HepG2 (cell line): Measurements from ENCODE around the gene CCDC116. TPM values are rescaled to one million over a fixed set of nuclear protein-coding genes. Genes with fewer than 3 reads are reported as not detected.

Source experiments
- CTCF ChIP-seq: sonication (generic); formaldehyde crosslinking; IDR thresholded peaks from 2 replicates; pipeline ENCODE4 v1.5.0; 2020; ENCODE audit warnings: mild to moderate bottlenecking, missing genetic modification reagents, moderate library complexity
- HNF4A ChIP-seq: sonication (generic); formaldehyde crosslinking; IDR thresholded peaks from 2 replicates; pipeline ENCODE4 v1.4.0; 2020; ENCODE audit warnings: missing genetic modification reagents
- HOXA3 ChIP-seq: sonication (generic); formaldehyde crosslinking; IDR thresholded peaks from 2 replicates; pipeline ENCODE4 v1.5.0; 2020; ENCODE audit warnings: missing genetic modification reagents
- KDM5B ChIP-seq: sonication (generic); formaldehyde crosslinking; IDR thresholded peaks from 2 replicates; pipeline ENCODE4 v1.4.0; 2020; ENCODE audit warnings: missing genetic modification reagents, mild to moderate bottlenecking, borderline replicate concordance
- PHF21A ChIP-seq: sonication (generic); formaldehyde crosslinking; IDR thresholded peaks from 2 replicates; pipeline ENCODE4 v1.5.0; 2020; ENCODE audit warnings: mild to moderate bottlenecking, missing genetic modification reagents
- RAD21 ChIP-seq: fragments of 450-650 bp; formaldehyde crosslinking; IDR thresholded peaks from 2 replicates; pipeline ENCODE4 v1.5.0; 2020; ENCODE audit warnings: mild to moderate bottlenecking
- RCOR2 ChIP-seq: IDR thresholded peaks from 2 replicates; pipeline ENCODE4 v1.6.1; 2016; ENCODE audit warnings: missing biosample characterization, missing genetic modification reagents
- SIN3B ChIP-seq: fragments of 150-350 bp; IDR thresholded peaks from 2 replicates; pipeline ENCODE4 v1.6.1; 2014; ENCODE audit warnings: low read length
- STAG1 ChIP-seq: sonication (generic); formaldehyde crosslinking; IDR thresholded peaks from 2 replicates; pipeline ENCODE4 v1.4.0; 2020; ENCODE audit warnings: missing genetic modification reagents
- XRCC5 ChIP-seq: fragments of 200-400 bp; formaldehyde crosslinking; optimal IDR thresholded peaks from 2 replicates; pipeline ENCODE3; 2017; ENCODE audit warnings: mild to moderate bottlenecking, low read length
- YY1 ChIP-seq: IDR thresholded peaks from 2 replicates; pipeline ENCODE4 v1.6.1; 2011; ENCODE audit warnings: low read length, low read depth, moderate library complexity, mild to moderate bottlenecking; ENCODE audit not compliant: insufficient read depth, insufficient replicate concordance
- ZNF124 ChIP-seq: sonication (generic); formaldehyde crosslinking; IDR thresholded peaks from 2 replicates; pipeline ENCODE4 v1.4.0; 2020; ENCODE audit warnings: missing genetic modification reagents
- ZNF776 ChIP-seq: sonication (generic); formaldehyde crosslinking; IDR thresholded peaks from 2 replicates; pipeline ENCODE4 v1.4.0; 2020; ENCODE audit warnings: mild to moderate bottlenecking, missing genetic modification reagents
- polyA plus RNA-seq, 8 experiments: library from polyadenylated mRNA; depleted of rRNA in 3 of 8; stranded (reverse) in 7 of 8; unstranded in 1 of 8; fragments of >200 nt; fragmentation: Illumina TruSeq in 4 of 8; extraction: Trizol in 4 of 8; gene quantifications; 2 replicates each; pipeline versions ENCODE4 v1.2.1 to v1.2.3, GENCODE V29; 2011 to 2016; ENCODE audit warnings: low read depth in 4 of 8, missing spikeins in 1 of 8, mixed read lengths in 1 of 8; ENCODE audit not compliant: insufficient read depth in 1 of 8
- total RNA-seq, 5 experiments: library from RNA; depleted of rRNA; stranded (reverse); fragments of >200 nt; fragmentation: Illumina TruSeq; extraction: Trizol; gene quantifications; 2 replicates each; pipeline ENCODE4 v1.2.3, GENCODE V29; 2016; ENCODE audit warnings: low read depth in 1 of 5
- TF ChIP-seq, protein P1 (sequence below): sonication (generic); formaldehyde crosslinking; IDR thresholded peaks from 2 replicates; pipeline ENCODE4 v1.4.0; 2020; ENCODE audit warnings: mild to moderate bottlenecking, missing genetic modification reagents
- TF ChIP-seq, protein P2 (sequence below): IDR thresholded peaks from 2 replicates; pipeline ENCODE4 v1.6.1; 2016; ENCODE audit warnings: low read depth, control low read depth

The CCDC116 gene
- total and polyA plus RNA-seq, 2 of the 13 experiments (the other 11 are each of a cell fraction or from before 2014, with no cell fraction given) = 0.15 to 0.33 TPM

- TF ChIP-seq CTCF (CRISPR knock-in tag) (peak; percentile 82), STAG1 (CRISPR knock-in tag) (peak; percentile 71), RAD21 (CRISPR knock-in tag) (0 out of 2 replicates have a peak, but pooled peaks have one; percentile 9), HOXA3 (CRISPR knock-in tag) (0 out of 2 replicates have a peak, but pooled peaks have one; percentile 0), ZNF124 (CRISPR knock-in tag) (no peak), XRCC5 (peak; percentile 20), YY1 (peak; percentile 37), HNF4A (CRISPR knock-in tag) (no peak; the same call in 1 of the 2 replicates), RCOR2 (no peak), PHF21A (CRISPR knock-in tag) (peak; percentile 47; the same call in 1 of the 2 replicates), KDM5B (CRISPR knock-in tag) (no peak), ZNF776 (no peak), SIN3B (0 out of 2 replicates have a peak, but pooled peaks have one; percentile 36)
- TF ChIP-seq, protein P1, sequence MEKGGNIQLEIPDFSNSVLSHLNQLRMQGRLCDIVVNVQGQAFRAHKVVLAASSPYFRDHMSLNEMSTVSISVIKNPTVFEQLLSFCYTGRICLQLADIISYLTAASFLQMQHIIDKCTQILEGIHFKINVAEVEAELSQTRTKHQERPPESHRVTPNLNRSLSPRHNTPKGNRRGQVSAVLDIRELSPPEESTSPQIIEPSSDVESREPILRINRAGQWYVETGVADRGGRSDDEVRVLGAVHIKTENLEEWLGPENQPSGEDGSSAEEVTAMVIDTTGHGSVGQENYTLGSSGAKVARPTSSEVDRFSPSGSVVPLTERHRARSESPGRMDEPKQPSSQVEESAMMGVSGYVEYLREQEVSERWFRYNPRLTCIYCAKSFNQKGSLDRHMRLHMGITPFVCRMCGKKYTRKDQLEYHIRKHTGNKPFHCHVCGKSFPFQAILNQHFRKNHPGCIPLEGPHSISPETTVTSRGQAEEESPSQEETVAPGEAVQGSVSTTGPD = 0 out of 2 replicates have a peak, but pooled peaks have one; percentile 28
- TF ChIP-seq, protein P2, sequence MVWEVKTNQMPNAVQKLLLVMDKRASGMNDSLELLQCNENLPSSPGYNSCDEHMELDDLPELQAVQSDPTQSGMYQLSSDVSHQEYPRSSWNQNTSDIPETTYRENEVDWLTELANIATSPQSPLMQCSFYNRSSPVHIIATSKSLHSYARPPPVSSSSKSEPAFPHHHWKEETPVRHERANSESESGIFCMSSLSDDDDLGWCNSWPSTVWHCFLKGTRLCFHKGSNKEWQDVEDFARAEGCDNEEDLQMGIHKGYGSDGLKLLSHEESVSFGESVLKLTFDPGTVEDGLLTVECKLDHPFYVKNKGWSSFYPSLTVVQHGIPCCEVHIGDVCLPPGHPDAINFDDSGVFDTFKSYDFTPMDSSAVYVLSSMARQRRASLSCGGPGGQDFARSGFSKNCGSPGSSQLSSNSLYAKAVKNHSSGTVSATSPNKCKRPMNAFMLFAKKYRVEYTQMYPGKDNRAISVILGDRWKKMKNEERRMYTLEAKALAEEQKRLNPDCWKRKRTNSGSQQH (CRISPR knock-in tag) = peak; percentile 40; the same call in 1 of the 2 replicates
Observed at GRCh38 chr22:21641417-21641788, 8.8 kb downstream of the CCDC116 start (continued).
